ENCODE data around the gene CTDP1.
A peak's percentile ranks its signal among the peaks of the same experiment; 100 is the strongest.
"Not testable (repeated sequence)": the region's sequence is repeated elsewhere in the genome, so short reads cannot be mapped to it uniquely, and the experiment has no call there.

The CTDP1 gene

GRCh38 chr18:79683626-79684282 is 4.2 kb downstream of the CTDP1 start:
- no peak for DNase-seq

- peak; percentile 27 for DNase-seq
Measured at GRCh38 chr18:79684283-79684631, 4.7 kb downstream of the CTDP1 start.

GRCh38 chr18:79684787-79685186 is 5.2 kb downstream of the CTDP1 start:
- no peak for DNase-seq

GRCh38 chr18:79685281-79685680 is 5.7 kb downstream of the CTDP1 start:
- no peak for DNase-seq

GRCh38 chr18:79685971-79686370 is 6.4 kb downstream of the CTDP1 start:
- DNase-seq: no peak

- DNase-seq: no peak
Measured at GRCh38 chr18:79687806-79688205, 8.2 kb downstream of the CTDP1 start.

- no peak for DNase-seq
Measured at GRCh38 chr18:79690071-79690470, 10.5 kb downstream of the CTDP1 start.

GRCh38 chr18:79690586-79691482 is 11.2 kb downstream of the CTDP1 start:
- no peak for DNase-seq

- DNase-seq: no peak
Measured at GRCh38 chr18:79692056-79692455, 12.5 kb downstream of the CTDP1 start.

GRCh38 chr18:79692886-79693285 is 13.3 kb downstream of the CTDP1 start:
- no peak for DNase-seq

GRCh38 chr18:79693561-79694205 is 14.1 kb downstream of the CTDP1 start:
- no peak for DNase-seq

GRCh38 chr18:79694206-79694894 is 14.7 kb downstream of the CTDP1 start:
- not testable (repeated sequence) for DNase-seq

- DNase-seq: no peak
Measured at GRCh38 chr18:79694895-79695213, 15.3 kb downstream of the CTDP1 start.

GRCh38 chr18:79695269-79695668 is 15.7 kb downstream of the CTDP1 start:
- DNase-seq: no peak

GRCh38 chr18:79695856-79696850 is 16.6 kb downstream of the CTDP1 start:
- DNase-seq: no peak

GRCh38 chr18:79697178-79697577 is 17.6 kb downstream of the CTDP1 start:
- no peak for DNase-seq

- DNase-seq: no peak
Measured at GRCh38 chr18:79697976-79698375, 18.4 kb downstream of the CTDP1 start.

- no peak for DNase-seq
Measured at GRCh38 chr18:79698668-79699335, 19.2 kb downstream of the CTDP1 start.

- no peak for DNase-seq
Measured at GRCh38 chr18:79699653-79700052, 20.1 kb downstream of the CTDP1 start.

- no peak for DNase-seq
Measured at GRCh38 chr18:79702906-79703305, 23.3 kb downstream of the CTDP1 start.

GRCh38 chr18:79704631-79705030 is 25.0 kb downstream of the CTDP1 start:
- no peak for DNase-seq

GRCh38 chr18:79705272-79705671 is 25.7 kb downstream of the CTDP1 start:
- no peak for DNase-seq

All from CD4-positive, alpha-beta T cell treated with Interleukin-10 for 1 hour (primary cell).